Duodenal mucosa (tissue), 2 donors: ENCODE results near the gene CCBE1.

ENCODE experiments used
- H3K27ac ChIP-seq: one replicate; pipeline ENCODE4 v1.7.0; 2013; ENCODE audit warnings: low read depth, low read length
- H3K27me3 ChIP-seq, 2 donors: one replicate each; pipeline ENCODE4 v1.7.0; 2013; ENCODE audit warnings: low read length in 2 of 2, control low read depth in 1 of 2; ENCODE audit not compliant: insufficient read depth in 2 of 2, control insufficient read depth in 1 of 2
- H3K36me3 ChIP-seq, 2 donors: one replicate each; pipeline ENCODE4 v1.7.0; 2013; ENCODE audit warnings: low read length in 2 of 2, control low read depth in 1 of 2; ENCODE audit not compliant: insufficient read depth in 2 of 2, control insufficient read depth in 1 of 2
- H3K4me1 ChIP-seq, 2 donors: one replicate each; pipeline ENCODE4 v1.7.0; 2013; ENCODE audit warnings: low read length in 2 of 2, control low read depth in 1 of 2; ENCODE audit not compliant: insufficient read depth in 2 of 2, control insufficient read depth in 1 of 2
- H3K4me3 ChIP-seq, 2 donors: one replicate each; pipeline ENCODE4 v1.7.0; 2013; ENCODE audit warnings: low read length in 2 of 2, low read depth in 1 of 2
- H3K9ac ChIP-seq, 2 donors: one replicate each; pipeline ENCODE4 v1.7.0; 2013; ENCODE audit warnings: low read length in 2 of 2, low read depth in 1 of 2
- H3K9me3 ChIP-seq, 2 donors: one replicate each; pipeline ENCODE4 v1.7.0; 2013; ENCODE audit warnings: low read length in 2 of 2, control low read depth in 1 of 2; ENCODE audit not compliant: control insufficient read depth in 1 of 2

The CCBE1 gene

GRCh38 chr18:59470561-59471121 is 226.6 kb downstream of the CCBE1 start:
- H3K4me1 ChIP-seq = no peaks in the 10 kb centered on the region
- no peak overlapping the region for H3K9ac ChIP-seq
- H3K9me3 ChIP-seq = no peaks in the 10 kb centered on the region
- H3K4me3 ChIP-seq = no peak overlapping the region
- no peak overlapping the region for H3K27ac ChIP-seq
- H3K36me3 ChIP-seq = no peaks in the 10 kb centered on the region
- H3K27me3 ChIP-seq = no peaks in the 10 kb centered on the region

GRCh38 chr18:59469463-59470180 is 227.6 kb downstream of the CCBE1 start:
- no peak overlapping the region for H3K9ac ChIP-seq
- no peaks in the 10 kb centered on the region for H3K36me3 ChIP-seq
- H3K4me1 ChIP-seq = no peaks in the 10 kb centered on the region
- H3K27me3 ChIP-seq = no peaks in the 10 kb centered on the region
- no peaks in the 10 kb centered on the region for H3K9me3 ChIP-seq
- H3K4me3 ChIP-seq = no peak overlapping the region
- H3K27ac ChIP-seq = no peak overlapping the region

- no peaks in the 10 kb centered on the region for H3K36me3 ChIP-seq
- no peaks in the 10 kb centered on the region for H3K4me1 ChIP-seq
- no peaks in the 10 kb centered on the region for H3K9me3 ChIP-seq
- H3K9ac ChIP-seq = no peak overlapping the region
- H3K4me3 ChIP-seq = no peak overlapping the region
- no peak overlapping the region for H3K27ac ChIP-seq
- H3K27me3 ChIP-seq = no peaks in the 10 kb centered on the region
Observed at GRCh38 chr18:59468821-59469220, 228.4 kb downstream of the CCBE1 start.

GRCh38 chr18:59467497-59467896 is 229.7 kb downstream of the CCBE1 start:
- Histone ChIP-seq H3K9me3 (no peaks in the 10 kb centered on the region), H3K9ac (no peak overlapping the region), H3K36me3 (no peaks in the 10 kb centered on the region), H3K27me3 (no peaks in the 10 kb centered on the region), H3K27ac (no peak overlapping the region), H3K4me3 (no peak overlapping the region), H3K4me1 (no peaks in the 10 kb centered on the region)

GRCh38 chr18:59466980-59467379 is 230.2 kb downstream of the CCBE1 start:
- no peaks in the 10 kb centered on the region for H3K36me3 ChIP-seq
- no peaks in the 10 kb centered on the region for H3K9me3 ChIP-seq
- no peak overlapping the region for H3K27ac ChIP-seq
- H3K4me1 ChIP-seq = no peaks in the 10 kb centered on the region
- H3K27me3 ChIP-seq = no peaks in the 10 kb centered on the region
- H3K9ac ChIP-seq = no peak overlapping the region
- H3K4me3 ChIP-seq = no peak overlapping the region

GRCh38 chr18:59464486-59464885 is 232.7 kb downstream of the CCBE1 start:
- Histone ChIP-seq H3K4me3 (no peak overlapping the region), H3K9ac (no peak overlapping the region), H3K4me1 (no peaks in the 10 kb centered on the region), H3K9me3 (no peaks in the 10 kb centered on the region), H3K27me3 (no peaks in the 10 kb centered on the region), H3K36me3 (no peaks in the 10 kb centered on the region), H3K27ac (no peak overlapping the region)

- no peak overlapping the region for H3K27ac ChIP-seq
- H3K9ac ChIP-seq = no peak overlapping the region
- H3K36me3 ChIP-seq = no peaks in the 10 kb centered on the region
- H3K27me3 ChIP-seq = no peaks in the 10 kb centered on the region
- no peaks in the 10 kb centered on the region for H3K4me1 ChIP-seq
- H3K9me3 ChIP-seq = no peaks in the 10 kb centered on the region
- no peak overlapping the region for H3K4me3 ChIP-seq
Observed at GRCh38 chr18:59461171-59461570, 236.1 kb downstream of the CCBE1 start.

GRCh38 chr18:59460072-59460420 is 237.2 kb downstream of the CCBE1 start:
- H3K36me3 ChIP-seq = no peaks in the 10 kb centered on the region
- no peaks in the 10 kb centered on the region for H3K9me3 ChIP-seq
- no peak overlapping the region for H3K4me3 ChIP-seq
- H3K4me1 ChIP-seq = no peaks in the 10 kb centered on the region
- H3K9ac ChIP-seq = no peak overlapping the region
- H3K27ac ChIP-seq = no peak overlapping the region
- H3K27me3 ChIP-seq = no peaks in the 10 kb centered on the region

- no peak overlapping the region for H3K4me3 ChIP-seq
- H3K36me3 ChIP-seq = no peaks in the 10 kb centered on the region
- H3K4me1 ChIP-seq = no peaks in the 10 kb centered on the region
- no peaks in the 10 kb centered on the region for H3K9me3 ChIP-seq
- H3K27me3 ChIP-seq = no peaks in the 10 kb centered on the region
- H3K9ac ChIP-seq = no peak overlapping the region
- no peak overlapping the region for H3K27ac ChIP-seq
Observed at GRCh38 chr18:59459369-59460071, 237.7 kb downstream of the CCBE1 start.

GRCh38 chr18:59458575-59458974 is 238.6 kb downstream of the CCBE1 start:
- H3K4me3 ChIP-seq = no peak overlapping the region
- no peak overlapping the region for H3K27ac ChIP-seq
- H3K4me1 ChIP-seq = no peaks in the 10 kb centered on the region
- H3K36me3 ChIP-seq = no peaks in the 10 kb centered on the region
- H3K9me3 ChIP-seq = no peaks in the 10 kb centered on the region
- H3K27me3 ChIP-seq = no peaks in the 10 kb centered on the region
- no peak overlapping the region for H3K9ac ChIP-seq
